GM18498 (cell line): Measurements from ENCODE around the gene ROR1.
"Not testable (repeated sequence)": the region's sequence is repeated elsewhere in the genome, so short reads cannot be mapped to it uniquely, and the experiment has no call there.

Experiments
- ATAC-seq: cut with Tn5 transposase; IDR thresholded peaks from one replicate; pipeline ENCODE4 v1.9.1; 2021; ENCODE audit warnings: mild to moderate bottlenecking, moderate library complexity; ENCODE audit not compliant: unreplicated experiment

The ROR1 gene

DNA sequence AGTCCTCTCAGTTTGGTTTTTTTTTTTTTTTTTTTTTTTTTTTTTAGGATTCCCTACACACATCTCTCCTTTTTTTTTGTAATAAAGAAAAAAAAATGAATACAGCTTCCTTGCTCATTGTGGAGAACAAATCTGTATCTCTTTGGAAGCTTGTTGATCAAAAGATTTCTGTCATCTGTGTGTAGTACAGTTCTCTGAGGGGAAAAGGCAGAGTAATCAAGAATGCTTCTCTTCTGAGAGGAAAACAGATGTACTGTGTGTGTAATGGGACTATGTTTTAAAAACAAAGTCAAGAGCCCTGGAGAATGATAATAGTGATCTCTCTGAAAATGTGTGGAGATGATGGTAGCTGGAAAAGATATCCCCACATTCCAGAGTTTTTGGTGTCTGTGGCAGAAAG is 16.5 kb upstream of the ROR1 start:
- no peak for ATAC-seq

DNA sequence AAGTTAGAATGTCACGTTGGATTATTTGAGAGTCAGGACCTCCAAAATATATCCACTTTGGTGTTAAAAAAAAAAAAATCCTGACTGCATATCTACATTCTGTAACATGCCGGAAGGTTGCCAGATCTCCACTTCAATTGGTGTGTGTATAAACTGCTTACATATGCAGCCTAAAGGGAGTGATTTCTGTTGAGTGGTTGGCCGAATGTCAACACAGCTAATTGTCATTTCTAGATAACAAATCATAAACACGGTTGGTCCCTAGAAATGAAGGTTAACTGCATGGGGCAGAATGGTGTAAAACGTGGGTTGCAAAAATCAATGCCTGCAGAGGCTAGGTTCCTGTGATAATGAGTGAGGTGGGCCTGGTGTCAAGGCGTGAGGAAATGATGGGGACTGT is 15.0 kb upstream of the ROR1 start:
- no peak for ATAC-seq

DNA sequence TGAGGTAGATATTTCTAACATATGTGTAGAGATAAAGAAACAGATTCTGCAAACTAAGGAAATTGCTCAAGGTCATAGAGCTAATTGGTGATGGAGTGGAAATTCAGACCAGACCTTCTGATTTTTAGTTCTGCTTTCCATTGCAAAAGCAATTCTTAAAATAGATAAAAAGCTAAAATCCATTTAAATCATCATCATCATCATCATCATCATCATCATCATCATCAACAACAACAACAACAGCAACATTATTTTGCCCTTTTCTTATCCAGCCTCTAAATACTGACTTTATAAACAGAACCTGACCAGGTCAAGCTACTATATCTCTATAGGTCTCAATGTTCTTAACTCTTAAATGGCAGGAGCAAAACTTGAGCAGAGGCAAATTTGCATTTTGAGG is 14.0 kb upstream of the ROR1 start:
- ATAC-seq = no peak

DNA sequence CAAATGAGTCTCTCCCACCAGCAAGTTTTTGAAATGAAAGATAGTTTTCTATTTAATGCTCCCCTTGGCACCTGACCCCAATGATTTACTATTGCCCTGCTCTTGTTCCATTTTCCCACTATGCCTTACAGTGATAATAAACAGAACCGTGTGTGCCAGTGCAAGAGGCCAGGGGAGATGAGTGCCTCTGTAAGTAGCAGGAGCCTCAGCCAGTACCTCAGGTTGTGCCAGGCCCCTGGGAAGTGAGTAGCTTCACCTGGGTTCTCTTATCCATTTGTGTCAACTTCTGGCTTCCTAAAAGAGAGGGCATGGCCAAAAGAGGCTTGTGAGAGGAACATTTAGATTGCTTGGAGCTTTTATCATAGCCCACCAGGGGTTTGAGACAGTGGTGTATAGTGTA is 3.4 kb upstream of the ROR1 start:
- ATAC-seq = no peak

DNA sequence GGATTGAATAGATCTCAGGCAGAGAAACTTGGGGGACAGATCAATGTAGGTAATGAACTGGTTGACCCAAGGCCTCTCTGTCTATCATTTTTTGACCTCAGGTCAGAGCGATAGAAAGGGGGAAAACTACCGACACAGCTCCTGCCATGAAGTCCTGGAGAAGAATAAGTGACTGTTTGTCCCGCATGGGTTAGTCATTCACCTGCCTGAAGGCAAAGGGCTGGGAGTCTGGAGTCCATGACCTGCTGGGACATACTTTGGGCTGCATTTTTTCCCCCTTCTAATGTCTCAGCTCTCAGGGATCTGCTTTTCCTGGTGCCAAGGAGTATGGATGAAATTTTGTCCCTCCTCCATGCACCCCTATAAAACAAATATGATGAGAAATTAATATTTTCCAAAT is 1.6 kb upstream of the ROR1 start:
- no peak for ATAC-seq

DNA sequence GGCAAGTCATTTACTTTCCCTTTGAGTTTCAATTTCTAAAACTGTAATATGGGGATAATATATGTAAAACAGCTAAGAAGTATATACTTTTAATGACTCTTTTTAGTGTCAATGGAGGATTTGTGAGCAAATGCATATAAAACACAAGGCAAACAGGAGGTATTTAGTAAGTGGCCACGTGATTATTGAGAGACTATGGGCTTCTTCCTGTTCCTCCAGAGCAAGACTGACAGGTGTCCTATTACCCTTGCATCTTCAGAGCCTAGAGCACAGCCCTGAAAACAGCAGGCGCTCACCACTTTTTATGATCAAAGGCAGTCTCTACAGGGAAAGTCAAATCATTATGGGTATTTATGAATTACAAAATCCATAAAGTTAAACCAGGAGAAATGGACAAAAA is 941 bp upstream of the ROR1 start:
- no peak for ATAC-seq

DNA sequence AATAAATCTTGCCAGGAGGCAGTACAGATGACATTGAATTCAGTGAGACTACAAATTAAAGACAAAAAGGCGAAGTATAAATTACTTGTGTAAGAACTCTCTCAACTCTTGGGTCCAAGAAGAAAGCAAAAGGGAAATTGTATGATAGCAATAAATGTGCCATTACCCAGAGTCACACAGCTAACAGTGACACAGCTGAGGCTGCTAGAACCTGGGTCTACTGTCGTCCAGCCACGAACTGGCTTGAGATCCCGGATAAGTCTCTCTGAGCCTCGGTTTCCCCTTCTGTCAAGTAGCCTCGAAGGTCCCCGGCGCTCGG is 362 bp upstream of the ROR1 start:
- peak; percentile 20 for ATAC-seq

DNA sequence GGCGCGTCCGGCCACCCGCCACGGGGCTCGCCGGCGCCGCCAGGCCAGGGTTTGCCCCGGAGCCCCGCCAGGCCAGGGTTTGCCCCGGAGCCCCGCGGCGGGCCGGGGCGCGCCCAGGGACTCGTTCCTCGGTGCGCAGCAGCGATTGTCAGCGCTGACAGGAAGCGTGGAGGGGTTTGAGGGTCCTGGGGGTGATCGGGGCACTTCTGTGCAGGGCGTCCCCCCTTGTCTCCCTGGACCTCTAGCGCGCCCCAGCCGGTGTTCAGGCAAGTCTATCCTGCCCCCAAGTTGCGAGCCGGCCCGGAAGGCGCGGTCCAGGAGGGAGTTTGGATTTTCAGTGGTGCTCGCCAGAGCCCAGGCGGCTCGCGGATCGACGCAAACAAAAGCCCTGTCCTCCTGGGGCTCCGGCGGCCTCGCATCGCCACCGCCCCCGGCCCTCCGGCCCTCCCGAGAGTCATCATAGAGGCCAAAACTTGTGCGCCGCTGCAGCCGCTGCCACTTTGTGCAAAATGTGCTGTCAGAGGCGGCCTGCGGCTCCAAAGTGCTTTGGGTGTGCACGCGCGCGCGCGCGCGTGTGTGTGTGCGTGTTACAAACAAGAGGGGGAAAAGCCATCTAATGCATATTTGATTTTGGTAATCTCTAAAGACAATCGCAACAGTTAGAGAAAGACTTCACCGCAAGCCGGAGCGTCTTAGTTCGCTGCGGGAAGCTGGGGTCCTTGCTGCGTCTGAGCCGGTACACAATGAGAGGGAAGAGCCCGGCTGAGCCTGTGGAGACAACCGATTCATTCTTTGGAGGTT is 1.0 kb downstream of the ROR1 start:
- peak; percentile 9 for ATAC-seq

DNA sequence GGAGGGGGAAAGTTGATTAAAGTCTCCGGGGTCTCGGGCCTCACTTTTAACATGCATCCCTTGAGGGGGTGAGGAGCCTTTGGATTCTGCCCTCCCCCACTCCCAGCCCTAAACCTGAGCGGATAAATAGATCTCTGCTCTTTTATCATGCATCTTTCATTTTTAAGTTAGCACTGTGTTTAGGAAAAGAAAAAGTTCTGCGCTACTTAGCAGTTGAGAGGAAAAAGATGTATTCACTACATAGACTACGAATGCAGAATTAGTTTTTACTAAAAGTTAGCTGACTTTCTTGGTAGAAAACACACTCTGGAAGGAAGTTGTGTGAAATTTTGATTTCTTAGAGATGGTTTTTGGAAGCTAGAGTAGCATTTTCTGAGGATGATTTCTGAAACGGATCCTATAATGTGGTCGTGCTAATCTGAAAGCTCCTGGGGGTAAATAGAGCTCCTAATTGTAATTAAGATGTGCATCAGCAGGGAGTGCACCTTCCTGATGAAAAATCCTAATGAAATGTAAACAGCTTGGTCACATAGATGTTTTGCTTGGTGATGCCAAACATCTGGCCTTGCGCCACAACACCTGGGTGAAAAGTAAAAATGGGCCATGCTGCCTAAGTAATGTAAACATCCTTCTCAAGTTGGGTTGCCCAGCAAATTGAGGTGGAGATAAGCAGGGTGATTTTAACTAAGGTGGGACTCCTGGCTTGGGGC is 1.8 kb downstream of the ROR1 start:
- ATAC-seq = no peak

DNA sequence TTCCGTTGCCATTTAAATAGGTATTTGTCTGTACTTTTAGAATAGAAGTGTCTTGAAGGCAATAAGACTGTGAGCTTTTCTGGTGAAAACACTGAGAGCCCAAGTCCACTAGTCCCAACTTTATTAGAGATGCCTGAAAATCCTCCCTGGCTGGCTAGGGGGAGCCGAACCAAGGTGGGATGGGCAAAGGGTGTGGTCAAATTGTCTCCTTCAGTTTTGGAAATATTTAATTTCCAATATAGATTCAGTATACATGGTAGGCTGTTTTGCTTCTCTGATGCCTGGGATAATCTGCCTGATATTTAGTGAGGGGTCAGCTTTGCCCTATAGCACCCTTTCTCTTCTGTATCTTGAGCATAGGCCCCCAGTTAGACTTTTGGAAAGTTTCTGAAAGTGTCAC is 3.5 kb downstream of the ROR1 start:
- ATAC-seq = no peak

DNA sequence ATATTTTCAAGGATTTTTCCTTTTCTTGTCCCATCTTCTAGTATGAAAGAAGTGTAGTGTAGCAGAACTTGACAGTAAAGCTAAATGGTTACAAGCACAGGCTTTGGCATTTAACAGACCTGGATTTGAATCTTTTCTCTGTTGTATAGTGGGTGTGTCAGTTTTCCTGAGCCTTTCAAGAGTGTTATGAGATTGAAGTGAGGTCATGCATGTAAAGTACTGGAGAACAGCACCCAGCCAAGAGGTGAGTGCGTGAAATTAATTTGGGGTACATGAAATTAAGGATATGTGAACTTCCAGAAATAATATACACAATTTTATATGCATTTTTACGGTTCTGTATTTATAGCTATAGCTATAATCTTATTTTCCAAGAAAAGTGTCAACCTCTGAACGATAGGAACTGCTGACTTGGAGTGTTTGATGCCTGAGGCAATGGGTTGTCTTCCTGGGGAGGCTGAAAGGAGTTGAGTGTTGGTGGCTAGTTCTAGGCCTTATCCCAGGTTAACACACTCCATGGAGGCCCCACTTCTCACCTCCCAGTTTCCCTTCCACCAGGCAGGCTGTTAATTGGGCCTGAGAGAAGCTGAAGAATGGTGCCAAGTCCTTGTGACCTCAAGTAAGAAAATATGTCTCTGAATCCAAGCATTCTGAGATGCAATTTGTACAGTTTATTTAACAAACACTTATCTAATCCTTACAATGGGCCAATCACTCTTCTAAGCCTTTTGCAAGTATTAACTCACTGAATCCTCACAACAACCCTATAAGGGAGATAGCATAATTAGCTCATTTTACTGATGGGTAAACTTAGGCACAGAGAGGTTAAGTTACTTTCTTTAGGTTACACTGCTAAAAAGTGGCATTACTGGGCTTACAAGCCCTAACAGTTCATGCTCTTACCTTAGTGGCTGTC is 4.4 kb downstream of the ROR1 start:
- ATAC-seq = no peak

DNA sequence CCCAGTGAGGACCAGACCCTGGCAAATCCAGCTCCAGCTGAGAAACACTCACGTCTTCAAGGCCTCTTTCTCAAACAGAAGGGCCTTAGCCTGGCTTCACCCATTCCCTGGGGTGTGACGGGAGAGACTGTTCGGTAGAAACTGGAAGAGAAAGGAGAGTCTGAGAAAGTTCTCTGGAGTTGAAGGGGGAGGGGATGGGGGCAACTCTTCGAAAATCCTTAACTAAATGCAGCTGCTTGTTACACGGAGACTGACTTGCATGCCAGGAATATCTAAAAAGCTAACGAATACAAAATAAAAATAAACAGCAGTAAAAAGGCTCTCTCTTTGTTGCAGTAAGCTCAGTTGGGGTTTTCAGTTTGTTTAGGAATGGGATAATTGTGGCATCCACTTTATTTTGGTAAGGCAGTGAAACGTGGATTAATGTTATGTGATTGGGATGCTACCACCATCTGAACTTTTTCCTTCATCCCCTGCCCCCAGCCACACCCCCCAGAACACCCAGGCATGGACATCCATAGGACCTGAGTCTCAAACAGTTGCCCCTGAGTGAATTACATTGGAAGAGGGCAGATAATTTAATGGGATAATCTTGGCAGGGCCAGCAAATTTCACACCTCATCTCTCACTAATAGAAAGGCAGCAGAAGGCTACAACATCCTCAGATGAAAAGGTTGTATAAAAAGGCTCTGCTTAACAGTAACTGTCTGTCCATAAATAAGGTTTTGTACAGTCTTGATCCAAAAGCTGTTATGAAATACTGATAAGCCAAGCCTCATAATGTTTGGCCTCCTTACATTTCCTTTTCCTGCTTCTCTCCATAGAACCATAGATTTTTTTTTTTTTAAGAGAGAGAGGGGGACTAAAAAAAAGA is 5.8 kb downstream of the ROR1 start:
- no peak for ATAC-seq

DNA sequence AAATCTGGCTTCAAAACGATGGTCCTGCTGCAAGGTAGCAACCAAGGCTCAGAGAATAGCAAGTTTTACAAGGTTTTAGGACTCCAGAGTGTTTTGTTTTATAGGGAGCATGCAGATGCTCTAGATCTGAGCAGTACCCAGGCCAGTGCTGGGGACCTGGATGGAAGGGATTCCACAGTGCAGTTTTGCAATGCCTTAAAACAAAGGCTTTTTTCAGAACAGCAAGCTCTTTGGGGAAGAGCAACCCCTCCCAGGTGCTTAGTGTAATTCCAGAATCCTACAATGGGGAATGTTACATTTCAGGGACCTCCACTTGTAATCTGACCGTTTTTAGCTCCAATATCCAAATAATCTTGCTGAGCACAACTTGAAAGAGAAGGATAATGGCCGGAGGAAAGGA is 6.7 kb downstream of the ROR1 start:
- ATAC-seq = no peak

DNA sequence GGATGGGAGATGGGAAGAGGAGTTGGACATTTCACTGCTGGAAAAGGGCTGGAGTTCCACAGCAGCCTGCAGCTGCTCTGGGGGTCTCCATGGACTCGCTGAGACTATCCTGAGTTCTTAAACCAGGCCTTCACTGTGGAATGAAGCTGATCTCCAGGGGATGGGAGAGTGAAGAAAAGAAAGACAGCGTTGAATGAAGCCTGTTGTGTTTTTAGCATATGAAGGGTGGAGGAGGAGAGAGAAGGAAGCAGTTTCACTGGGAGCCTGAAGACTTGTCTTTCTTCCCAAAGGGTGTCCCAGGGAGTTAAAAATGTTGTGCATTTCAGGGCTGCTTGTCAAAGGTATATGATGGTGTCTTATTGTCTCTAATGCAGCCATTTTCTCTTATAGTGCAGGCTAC is 9.2 kb downstream of the ROR1 start:
- no peak for ATAC-seq

DNA sequence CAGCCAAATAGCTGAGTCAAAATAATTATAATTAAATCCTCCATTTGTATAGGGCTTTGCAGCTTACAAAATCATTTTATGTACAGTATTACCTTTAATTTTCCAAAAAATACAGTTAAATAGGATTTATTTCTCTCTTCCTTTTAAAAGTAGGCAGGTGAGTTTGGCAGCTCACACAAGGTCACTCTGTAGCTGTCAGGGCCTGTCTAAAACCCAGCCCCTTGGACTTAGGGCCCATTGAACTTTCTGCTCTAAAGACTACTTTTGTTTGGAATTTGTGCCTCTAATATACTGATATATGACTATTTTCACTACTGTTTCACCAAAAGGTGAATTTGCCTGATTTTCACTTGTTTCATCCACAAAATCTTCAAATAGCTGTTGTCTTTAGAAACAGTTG is 10.3 kb downstream of the ROR1 start:
- no peak for ATAC-seq

DNA sequence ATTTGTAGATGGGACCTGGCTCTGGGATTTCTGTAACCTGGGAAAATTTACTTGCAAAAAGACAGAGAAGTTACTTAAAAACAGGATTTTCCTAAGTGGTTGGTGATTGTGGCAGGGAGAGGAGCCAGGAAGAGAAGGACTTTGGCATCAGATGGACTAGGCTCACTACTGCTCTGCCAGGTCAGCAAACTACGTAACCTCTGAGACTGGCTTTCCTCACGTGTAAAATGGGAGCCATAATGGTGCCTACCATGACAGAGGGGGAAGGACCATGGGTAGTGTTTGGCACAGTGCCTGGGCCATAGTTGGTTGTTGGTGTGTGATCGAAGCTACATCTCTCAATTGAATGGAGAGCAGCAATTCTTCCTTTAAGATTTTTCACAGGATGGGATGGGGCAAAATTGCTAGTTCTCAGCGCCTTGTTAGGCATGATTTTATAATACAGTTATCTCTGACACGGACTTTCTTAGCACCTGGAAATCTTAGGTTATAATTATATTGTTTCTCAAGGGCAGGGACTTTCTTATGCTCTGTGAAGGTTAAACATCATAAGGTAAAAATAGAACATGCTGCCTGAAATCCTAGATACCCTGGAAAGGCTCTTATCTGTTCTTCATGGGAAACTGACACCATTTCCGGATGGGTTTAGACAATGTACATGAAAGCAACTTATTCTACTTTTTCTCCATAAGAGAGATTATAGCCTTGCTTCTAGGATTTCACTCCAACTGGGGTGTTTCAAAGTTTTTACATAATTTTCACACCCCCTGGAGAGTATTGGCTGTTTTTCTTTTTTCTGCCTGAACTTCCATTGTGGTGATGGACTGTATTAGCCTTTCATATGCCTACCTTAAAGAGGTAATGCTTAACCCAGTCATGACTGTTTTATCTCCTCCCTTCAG is 10.9 kb downstream of the ROR1 start:
- no peak for ATAC-seq

DNA sequence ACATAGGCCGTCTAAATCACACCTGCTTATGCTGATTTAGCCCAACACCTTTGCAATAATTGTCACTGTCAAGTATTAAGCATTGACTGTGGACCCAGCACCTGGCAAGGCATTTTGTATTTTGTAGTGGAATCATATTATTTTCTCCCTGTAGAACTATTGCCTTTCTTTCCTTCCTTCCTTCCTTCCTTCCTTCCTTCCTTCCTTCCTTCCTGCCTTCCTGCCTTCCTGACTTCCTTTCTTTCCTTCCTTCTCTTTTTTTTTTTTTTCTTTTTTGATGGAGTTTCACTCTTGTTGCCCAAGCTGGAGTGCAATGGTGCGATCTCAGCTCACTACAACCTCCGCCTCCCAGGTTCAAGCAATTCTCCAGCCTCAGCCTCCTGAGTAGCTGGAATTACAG is 13.5 kb downstream of the ROR1 start:
- not testable (repeated sequence) for ATAC-seq

DNA sequence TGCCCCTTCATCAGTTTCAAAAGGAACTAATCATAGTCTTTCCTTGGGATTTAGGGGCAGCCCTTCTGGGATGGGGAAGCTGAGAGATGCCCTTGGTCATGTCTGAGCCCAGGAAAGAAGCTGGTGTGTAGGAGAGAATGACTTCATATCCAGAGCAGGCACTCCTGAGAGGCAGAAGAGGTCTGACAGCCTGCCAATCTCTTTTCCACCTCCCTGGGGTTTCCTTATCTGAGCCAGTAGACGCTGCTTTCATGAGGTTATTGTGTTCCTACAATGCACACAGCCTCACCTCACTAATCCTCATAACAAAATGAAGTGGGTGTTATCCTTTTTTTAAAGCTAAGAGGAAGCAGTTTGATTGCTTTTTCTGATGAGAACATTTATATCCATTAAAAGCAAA is 14.1 kb downstream of the ROR1 start:
- no peak for ATAC-seq

DNA sequence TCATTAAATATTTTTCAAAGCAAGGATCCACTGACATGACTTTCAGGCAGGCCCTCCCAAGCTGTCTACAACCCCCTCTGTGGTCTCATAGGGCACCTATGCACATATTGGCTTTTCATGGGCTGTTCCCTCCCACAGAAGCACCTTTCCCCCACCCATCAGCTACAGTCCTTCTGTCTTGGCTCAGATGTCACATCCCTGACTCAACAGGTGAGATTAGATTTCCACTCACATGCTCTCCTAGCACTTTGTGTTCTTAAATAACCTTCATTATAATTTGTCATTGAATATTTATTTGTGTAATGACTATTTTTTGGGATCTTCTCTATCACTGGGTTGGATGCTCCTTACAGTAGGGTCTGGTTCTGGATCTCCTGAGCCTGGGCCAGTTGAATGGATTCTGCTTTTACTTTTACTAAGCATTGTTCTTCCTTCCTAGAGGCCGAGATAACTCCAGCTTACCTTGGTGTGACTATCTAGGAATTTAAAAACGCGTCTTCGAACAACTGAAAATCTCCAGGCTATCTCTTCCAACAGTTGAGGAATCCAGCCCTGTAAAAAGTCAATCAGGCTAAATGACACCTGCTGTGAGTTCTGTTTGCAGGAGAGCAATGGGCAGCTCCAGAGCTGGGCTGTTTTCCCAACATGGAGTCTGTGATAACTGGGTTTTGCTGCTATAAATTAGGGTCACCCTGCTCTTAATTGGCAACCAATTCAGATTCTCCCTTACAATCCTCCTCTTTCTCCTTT is 16.2 kb downstream of the ROR1 start:
- no peak for ATAC-seq
